ENCODE results near the gene TNP2.

The TNP2 gene

GRCh38 chr16:11268921-11269375, at the start of gene TNP2:
Gene TNP2 (minus strand): TSS chr16:11269325. CDS start chr16:11269262, 63 bp downstream.
- no peak for DNase-seq

GRCh38 chr16:11318817-11319216, 49.7 kb upstream of the TNP2 start:
- DNase-seq: no peak

- no peak for DNase-seq
Observed at GRCh38 chr16:11316331-11317015, 47.3 kb upstream of the TNP2 start.

GRCh38 chr16:11315510-11315909, 46.4 kb upstream of the TNP2 start:
- DNase-seq: no peak

GRCh38 chr16:11314309-11314894, 45.3 kb upstream of the TNP2 start:
- DNase-seq: no peak

GRCh38 chr16:11313493-11314308, 44.6 kb upstream of the TNP2 start:
- no peak for DNase-seq

- no peak for DNase-seq
Observed at GRCh38 chr16:11312718-11313492, 43.8 kb upstream of the TNP2 start.

- no peak for DNase-seq
Observed at GRCh38 chr16:11310997-11311561, 42.0 kb upstream of the TNP2 start.

GRCh38 chr16:11310634-11310977, 41.5 kb upstream of the TNP2 start:
- no peak for DNase-seq

- no peak for DNase-seq
Observed at GRCh38 chr16:11309895-11310633, 40.9 kb upstream of the TNP2 start.

- no peak for DNase-seq
Observed at GRCh38 chr16:11308493-11309283, 39.6 kb upstream of the TNP2 start.

- DNase-seq: no peak
Observed at GRCh38 chr16:11307639-11308492, 38.7 kb upstream of the TNP2 start.

- no peak for DNase-seq
Observed at GRCh38 chr16:11306997-11307638, 38.0 kb upstream of the TNP2 start.

- no peak for DNase-seq
Observed at GRCh38 chr16:11306381-11306780, 37.3 kb upstream of the TNP2 start.

GRCh38 chr16:11303405-11304138, 34.4 kb upstream of the TNP2 start:
- no peak for DNase-seq

GRCh38 chr16:11302977-11303376, 33.9 kb upstream of the TNP2 start:
- DNase-seq: no peak

GRCh38 chr16:11301645-11302501, 32.7 kb upstream of the TNP2 start:
- no peak for DNase-seq

- no peak for DNase-seq
Observed at GRCh38 chr16:11300560-11300892, 31.4 kb upstream of the TNP2 start.
